ENCODE data around the gene VWA8.

Gene VWA8

GRCh38 chr13:41930154-41930553, 30.8 kb downstream of the VWA8 start:
- TF ChIP-seq POLR2AphosphoS5 (IDR thresholded peaks at IDR 0.05; ENCODE audit: low read depth, low read length) (no peak), FOXP2 (optimal IDR thresholded peaks at IDR 0.05; ENCODE audit: borderline replicate concordance, extremely low read depth, extremely low read length, insufficient read depth) (no peak), TAF1 (IDR thresholded peaks at IDR 0.05; ENCODE audit: borderline replicate concordance, insufficient read depth, low read length) (no peak), REST (IDR thresholded peaks at IDR 0.05; ENCODE audit: insufficient read depth in 1 of 2, low read depth in 2 of 2, low read length in 2 of 2) (no peak), SIN3A (IDR thresholded peaks at IDR 0.05; ENCODE audit: borderline replicate concordance, insufficient read depth, low read length) (no peak)

- TF ChIP-seq FOXP2 (optimal IDR thresholded peaks at IDR 0.05; ENCODE audit: borderline replicate concordance, extremely low read depth, extremely low read length, insufficient read depth) (no peak), SIN3A (IDR thresholded peaks at IDR 0.05; ENCODE audit: borderline replicate concordance, insufficient read depth, low read length) (no peak), TAF1 (IDR thresholded peaks at IDR 0.05; ENCODE audit: borderline replicate concordance, insufficient read depth, low read length) (no peak), REST (IDR thresholded peaks at IDR 0.05; ENCODE audit: insufficient read depth in 1 of 2, low read depth in 2 of 2, low read length in 2 of 2) (no peak)
Measured at GRCh38 chr13:41928323-41928722, 32.6 kb downstream of the VWA8 start.

GRCh38 chr13:41925014-41925413, 35.9 kb downstream of the VWA8 start:
- TF ChIP-seq TAF1 (IDR thresholded peaks at IDR 0.05; ENCODE audit: borderline replicate concordance, insufficient read depth, low read length) (no peak), POLR2AphosphoS5 (IDR thresholded peaks at IDR 0.05; ENCODE audit: low read depth, low read length) (no peak), SIN3A (IDR thresholded peaks at IDR 0.05; ENCODE audit: borderline replicate concordance, insufficient read depth, low read length) (no peak), REST (IDR thresholded peaks at IDR 0.05; ENCODE audit: insufficient read depth in 1 of 2, low read depth in 2 of 2, low read length in 2 of 2) (no peak), FOXP2 (optimal IDR thresholded peaks at IDR 0.05; ENCODE audit: borderline replicate concordance, extremely low read depth, extremely low read length, insufficient read depth) (no peak)

GRCh38 chr13:41919741-41920487, 41.0 kb downstream of the VWA8 start:
- TF ChIP-seq TAF1 (IDR thresholded peaks at IDR 0.05; ENCODE audit: borderline replicate concordance, insufficient read depth, low read length), result no peak
- no peak for TF ChIP-seq SIN3A (IDR thresholded peaks at IDR 0.05; ENCODE audit: borderline replicate concordance, insufficient read depth, low read length)
- TF ChIP-seq REST (IDR thresholded peaks at IDR 0.05; ENCODE audit: insufficient read depth in 1 of 2, low read depth in 2 of 2, low read length in 2 of 2), result no peak
- no peak for TF ChIP-seq FOXP2 (optimal IDR thresholded peaks at IDR 0.05; ENCODE audit: borderline replicate concordance, extremely low read depth, extremely low read length, insufficient read depth)
- no peak for TF ChIP-seq POLR2AphosphoS5 (IDR thresholded peaks at IDR 0.05; ENCODE audit: low read depth, low read length)
